ENCODE results near the gene STING1.
"Not testable (repeated sequence)": the region's sequence is repeated elsewhere in the genome, so short reads cannot be mapped to it uniquely, and the experiment has no call there.

Gene STING1

DNA sequence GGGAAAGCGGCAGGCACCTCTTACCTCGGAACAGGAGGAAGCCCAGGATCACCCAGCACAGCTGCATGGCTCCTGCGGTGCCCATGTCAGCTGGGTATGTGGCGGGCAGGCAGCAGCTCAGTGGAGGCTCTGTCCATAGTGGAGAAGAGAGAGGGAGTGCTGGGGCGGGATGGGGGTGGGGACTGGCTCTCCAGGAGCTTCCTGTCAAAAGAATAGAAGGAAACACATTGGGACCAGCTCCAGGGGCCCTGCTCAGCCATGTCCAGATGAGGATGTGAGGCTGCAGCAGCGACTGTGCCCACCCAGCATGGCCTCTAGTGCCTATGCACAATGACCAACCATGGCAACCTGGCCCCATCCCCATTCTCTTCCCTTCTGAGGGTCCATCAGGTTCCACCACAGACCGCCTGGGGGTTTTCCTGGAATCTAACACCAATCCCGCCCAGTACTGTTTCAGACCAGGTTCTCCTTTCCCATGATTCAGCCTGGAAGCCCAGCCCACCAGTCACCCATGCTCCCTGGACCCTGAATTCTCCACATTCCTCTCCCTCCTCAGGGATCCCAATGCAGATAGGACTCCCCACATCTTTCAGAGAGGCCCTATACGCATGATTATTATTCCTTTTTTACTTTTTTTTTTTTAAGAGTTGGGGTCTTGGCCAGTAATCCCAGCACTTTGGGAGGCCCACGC lies 19.8 kb downstream of the STING1 start, which contains the start of gene ECSCR:
Gene ECSCR, minus strand, starts transcription at position 158 of the 691 bp plus-strand sequence. Its CDS starts 73 bp downstream, at position 85.
- no peak for DNase-seq

DNA sequence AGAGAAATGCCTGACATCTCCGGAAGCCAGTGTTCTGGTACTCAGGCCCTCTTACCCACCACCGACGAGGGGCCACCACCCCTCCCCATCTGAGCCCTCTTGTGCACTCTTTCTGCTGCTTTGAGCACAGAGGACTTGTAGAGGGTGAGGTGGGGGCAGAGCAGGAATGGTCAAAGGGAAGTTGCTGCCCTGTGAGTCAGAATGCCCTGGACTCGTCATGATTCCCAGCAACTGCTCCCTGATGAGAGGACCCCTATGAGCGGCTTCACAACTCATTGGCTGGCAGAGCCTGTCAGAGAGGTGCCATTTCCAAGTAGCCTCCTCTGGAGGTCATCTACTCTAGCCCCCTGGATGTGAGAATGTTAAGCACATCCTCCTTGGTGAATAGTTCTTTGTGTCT lies 20.9 kb downstream of the STING1 start:
- no peak for DNase-seq

DNA sequence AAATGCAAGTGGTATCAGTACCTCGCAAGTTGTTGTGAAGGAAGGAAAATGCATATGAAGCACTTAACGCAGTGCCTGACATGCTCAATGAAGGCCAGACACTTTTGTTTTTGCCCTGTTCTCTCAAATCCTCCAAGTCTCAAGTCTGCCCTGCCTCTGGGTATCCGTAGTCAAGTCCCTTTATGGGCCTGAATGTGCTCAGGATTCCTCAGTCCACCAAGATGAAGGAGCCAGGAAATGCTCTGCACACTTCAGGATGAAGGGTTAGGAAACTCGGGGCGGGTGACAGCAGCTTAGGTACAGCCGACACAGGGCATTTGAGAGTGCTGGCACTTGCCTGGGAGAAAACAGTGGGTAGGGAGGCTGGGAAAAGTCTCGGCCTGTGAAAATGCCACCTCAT lies 21.4 kb downstream of the STING1 start:
- DNase-seq = no peak

GRCh38 chr5:139460455-139460854 lies 22.1 kb downstream of the STING1 start:
- DNase-seq = no peak

GRCh38 chr5:139459451-139459934 lies 23.1 kb downstream of the STING1 start:
- no peak for DNase-seq

DNA sequence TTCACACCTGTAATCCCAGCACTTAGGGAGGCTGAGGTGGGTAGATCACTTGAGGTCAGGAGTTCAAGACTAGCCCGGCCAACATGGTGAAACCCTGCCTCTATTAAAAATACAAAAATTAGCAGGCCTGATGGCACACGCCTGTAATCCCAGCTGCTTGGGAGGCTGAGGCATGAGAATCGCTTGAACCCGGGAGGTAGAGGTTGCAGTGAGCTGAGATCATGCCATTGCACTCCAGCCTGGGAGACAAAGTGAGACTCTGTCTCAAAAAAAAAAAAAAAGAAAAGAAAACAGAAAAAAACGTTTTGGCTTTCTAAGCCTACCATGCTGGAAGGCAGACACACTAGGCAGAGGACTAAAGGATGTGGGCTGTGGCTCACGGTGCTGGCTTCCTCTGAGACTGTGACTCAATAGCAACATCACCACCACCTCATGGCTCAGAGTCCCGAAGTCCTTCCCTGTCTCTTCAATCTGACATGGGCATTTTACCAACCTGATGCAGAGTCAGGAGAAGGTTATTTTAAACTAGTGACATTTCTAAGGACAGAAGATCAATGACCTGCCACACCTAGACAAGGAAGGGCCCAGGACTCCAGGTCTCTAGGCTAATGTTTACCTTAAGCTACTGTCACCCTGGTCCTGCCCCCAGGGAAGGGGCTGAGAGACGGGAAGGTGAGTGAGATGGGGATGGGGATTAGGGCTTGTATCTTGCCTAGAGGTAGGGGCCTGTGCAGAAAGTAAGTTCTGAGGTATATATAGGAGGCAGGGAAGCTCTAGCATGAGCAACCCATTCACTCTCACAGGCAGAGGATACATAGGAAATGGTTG lies 23.8 kb downstream of the STING1 start:
- no peak for DNase-seq

DNA sequence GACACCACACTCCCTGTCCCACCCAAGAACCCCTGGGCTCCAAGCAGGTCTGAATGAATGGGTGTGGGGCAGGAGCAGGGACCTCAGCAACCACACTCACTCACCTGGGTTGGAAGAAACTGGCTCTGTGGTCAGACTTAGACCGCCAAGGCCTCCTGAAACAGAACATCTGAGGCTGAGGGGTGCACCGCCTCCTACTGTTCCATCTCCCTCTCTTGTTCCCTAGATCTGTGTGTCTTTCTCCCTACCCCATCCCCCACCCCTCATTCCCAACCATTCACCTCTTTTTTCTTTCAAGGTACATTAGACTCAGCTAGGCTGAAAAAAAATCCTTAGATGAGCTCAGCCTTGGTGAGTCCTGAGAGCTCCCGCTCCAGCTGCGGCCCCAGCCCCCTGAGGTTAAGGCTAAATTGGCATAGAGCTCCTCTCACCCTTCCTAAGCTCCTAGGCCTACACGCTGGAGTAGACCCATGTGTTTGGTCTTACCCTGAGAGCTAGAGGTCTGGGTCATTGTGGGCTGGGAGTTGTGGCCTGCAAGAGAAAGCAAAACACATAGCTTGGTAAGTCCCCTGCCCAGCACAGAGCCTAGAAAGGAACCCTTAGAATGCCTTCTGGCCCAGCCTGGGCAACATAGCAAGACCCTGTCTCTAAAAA lies 24.8 kb downstream of the STING1 start:
- no peak for DNase-seq

DNA sequence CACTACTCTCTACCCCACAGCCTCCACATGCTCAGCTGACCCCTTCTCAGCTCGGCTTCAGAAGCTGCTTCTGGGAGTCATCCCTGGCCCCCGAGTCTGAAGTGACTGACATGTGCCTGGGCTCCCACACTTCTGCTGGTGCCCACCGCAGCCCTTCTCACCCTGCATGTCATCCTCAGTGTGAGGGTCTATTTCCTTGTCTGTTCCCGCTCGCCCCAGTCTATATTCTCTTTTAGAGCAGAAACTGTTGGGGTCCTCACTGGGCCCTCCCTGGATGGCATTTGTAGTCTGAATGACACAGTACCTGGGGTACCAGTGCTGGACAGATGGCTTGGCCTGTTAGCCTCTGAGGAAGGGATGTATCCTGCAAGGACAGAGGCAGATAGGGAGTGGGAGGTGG lies 25.3 kb downstream of the STING1 start:
- no peak for DNase-seq

DNA sequence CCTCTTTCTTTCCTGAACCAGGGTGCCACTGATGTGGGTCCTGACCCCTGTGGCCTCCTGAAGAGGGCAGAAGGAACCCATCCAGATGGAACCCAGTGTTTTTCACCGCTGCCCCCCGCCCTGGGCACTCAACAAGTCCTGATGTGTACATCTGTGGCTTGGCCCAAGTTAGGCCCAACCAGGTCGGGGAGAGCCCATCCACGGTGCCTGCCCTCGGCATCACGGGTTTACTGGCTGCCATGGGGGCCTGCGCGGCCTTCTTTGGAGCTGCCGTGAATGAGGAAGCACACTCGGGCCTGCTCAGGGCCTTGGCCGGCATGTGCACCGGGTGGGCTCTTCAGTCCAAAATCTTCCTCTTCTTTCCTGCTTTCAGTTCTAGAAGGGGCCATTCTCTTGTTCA lies 25.8 kb downstream of the STING1 start:
- no peak for DNase-seq

DNA sequence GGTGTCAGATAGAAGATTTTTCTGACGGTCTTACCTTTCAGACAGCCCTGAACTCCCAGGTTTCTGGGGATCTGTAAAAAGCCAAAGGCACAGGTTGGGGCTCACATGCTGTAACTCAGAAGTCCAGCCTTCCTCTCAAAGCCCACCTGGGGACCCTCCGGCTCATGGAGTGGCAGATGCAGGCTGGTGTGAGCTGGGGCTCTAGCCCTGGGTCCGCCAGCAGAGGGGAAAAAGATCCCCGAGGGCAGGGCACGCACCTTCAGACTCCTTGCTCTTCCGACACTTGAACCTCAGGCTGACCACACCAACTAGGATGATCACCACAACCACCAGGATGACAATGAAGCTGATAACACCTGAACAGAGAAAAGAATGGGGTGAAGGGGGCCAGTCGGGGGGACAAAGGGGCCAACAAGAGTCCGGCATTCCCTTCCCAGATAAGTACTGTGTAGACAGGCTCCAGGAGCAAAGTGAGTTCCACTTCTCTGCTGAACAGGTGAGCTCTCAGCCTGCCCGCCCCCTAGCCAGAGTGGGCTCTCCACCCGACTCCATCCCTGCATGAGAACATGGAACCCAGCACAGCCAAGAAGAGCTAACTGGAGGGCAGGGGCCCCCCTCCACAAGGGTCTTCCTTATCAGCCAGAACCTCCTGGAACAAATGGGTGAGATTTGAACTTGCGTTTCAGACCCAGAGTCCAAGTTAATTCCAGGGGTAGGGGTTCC lies 27.8 kb downstream of the STING1 start:
- no peak for DNase-seq

GRCh38 chr5:139453683-139454567 lies 28.6 kb downstream of the STING1 start:
- DNase-seq = no peak

GRCh38 chr5:139451878-139452660 lies 30.5 kb downstream of the STING1 start:
- no peak for DNase-seq

GRCh38 chr5:139451176-139451575 lies 31.4 kb downstream of the STING1 start:
- no peak for DNase-seq

DNA sequence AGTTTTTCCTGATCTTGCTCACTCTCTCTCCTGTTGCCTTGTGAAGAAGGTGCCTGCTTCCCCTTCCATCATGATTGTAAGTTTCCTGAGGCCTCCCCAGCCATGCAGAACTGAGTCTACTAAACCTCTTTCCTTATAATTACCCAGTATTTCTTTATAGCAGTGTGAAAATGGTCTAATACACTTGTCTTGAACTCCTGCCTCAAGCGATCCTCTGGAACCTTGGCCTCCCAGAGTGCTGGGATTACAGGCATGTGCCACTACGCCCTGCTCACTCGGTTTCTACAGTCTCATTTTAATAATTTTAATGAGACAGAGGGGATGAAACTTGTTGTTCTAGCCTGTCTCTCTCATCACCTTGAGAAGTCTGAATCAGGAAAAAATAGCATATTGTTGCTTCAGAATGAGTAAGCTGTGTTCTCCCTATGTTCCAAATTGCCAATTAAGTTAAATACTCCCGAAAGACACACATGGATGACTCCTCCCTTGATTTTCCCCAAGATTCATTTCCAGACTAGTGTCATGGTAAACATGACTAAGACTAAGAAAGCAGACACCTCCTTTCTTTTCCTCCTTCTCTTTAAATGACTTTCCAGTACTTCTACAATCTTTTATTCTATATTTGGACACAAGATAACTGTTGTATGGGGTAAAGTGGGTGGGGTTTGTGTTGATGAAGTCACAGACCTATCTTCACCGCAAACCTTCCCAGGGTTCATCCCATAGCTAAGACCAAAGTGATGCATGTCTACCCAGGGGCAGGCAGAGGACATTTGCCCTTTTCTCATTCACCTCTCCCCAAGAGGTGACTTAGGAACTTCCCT lies 35.4 kb downstream of the STING1 start:
- no peak for DNase-seq

DNA sequence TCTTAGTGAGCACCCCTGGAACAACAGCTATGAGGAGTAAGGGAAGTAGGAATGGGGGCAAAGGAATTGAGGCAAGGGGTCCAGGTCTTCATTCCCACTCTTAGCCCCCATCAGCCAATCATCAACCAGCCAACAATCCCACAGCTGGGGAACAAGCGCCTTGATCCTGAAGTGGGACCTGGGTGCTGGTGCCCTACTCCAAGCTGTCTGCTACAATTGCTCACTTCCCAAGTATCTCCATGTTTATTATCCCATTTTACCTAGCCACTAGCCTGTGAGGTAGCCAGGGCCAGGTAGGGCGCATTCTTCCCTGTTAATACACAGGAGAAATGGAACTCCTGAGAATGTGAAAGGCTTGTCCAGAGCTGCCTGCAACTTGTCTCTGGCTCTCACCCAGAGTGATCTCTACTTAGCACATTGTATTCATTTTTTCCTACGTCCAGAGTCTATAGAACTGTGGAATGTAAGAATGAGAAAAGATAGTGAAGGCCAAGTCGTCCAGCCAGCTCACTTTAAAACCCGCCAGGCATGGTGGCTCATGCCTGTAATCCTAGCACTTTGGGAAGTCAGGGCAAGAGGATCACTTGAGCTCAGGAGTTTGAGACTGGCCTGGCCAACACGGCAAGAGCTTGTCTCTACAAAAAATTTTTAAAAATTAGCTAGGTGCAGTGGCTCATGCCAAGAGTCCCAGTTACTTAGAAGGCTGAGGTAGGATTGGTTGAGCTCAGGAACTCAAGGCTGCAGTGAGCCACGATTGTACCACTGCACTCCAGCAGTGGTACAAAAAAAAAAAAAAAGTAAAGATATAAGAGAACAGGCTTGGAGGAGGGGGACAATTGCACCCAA lies 37.0 kb downstream of the STING1 start:
- DNase-seq = no peak

DNA sequence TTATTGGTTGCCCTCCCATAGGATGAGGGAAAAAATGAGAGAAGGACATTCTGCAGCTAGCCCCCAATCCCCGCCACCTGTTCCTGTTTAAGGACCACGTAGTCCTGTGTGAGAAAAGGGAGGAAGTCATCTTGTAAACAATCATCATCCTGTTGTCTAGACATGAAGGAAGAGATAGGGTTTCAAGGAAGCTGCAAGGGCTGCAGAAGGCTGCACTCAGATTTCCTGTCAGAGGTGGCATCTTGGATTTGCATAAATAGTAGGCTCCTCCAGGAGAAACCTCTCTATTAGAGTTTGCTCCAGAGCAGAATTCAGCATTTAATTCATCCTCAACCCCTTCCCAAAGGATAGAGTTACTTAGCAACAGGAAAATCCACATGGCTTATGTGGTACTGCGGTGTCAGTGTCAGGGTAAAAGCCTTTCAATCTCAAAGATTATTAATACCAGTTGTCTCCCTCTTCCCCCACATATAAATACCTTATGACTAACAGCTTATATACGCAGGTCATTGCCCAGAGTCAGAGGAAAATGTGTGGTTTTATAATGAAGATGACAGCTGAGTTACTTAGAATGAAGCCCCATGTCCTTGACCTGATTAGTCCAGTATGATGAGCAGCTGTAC lies 38.6 kb downstream of the STING1 start:
- DNase-seq = no peak

DNA sequence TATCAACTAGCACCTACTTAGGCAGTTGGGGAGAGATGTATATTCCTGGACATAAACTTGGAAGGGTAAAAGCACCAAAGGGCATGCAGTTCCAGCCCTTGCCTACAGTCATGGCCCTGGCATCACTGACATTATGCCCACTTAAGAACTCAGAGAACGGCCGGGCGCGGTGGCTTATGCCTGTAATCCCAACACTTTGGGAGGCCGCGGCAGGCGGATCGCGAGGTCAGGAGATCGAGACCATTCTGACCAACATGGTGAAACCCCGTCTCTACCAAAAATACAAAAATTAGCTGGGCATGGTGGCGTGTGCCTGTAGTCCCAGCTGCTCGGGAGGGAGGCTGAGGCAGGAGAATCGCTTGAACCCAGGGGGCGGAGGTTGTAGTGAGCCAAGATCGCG lies 42.1 kb downstream of the STING1 start:
- DNase-seq = not testable (repeated sequence)

Data from amniotic stem cell (primary cell).